ENCODE results near the gene ZNF777.
"Not testable (repeated sequence)": the region's sequence is repeated elsewhere in the genome, so short reads cannot be mapped to it uniquely, and the experiment has no call there.

ZNF777 gene

GRCh38 chr7:149450821-149451220 lies 10.0 kb downstream of the ZNF777 start:
- DNase-seq (ENCODE audit: low read depth), result no peak

- DNase-seq (ENCODE audit: low read depth), result no peak
Observed at GRCh38 chr7:149449897-149450296, 11.0 kb downstream of the ZNF777 start.

DNA sequence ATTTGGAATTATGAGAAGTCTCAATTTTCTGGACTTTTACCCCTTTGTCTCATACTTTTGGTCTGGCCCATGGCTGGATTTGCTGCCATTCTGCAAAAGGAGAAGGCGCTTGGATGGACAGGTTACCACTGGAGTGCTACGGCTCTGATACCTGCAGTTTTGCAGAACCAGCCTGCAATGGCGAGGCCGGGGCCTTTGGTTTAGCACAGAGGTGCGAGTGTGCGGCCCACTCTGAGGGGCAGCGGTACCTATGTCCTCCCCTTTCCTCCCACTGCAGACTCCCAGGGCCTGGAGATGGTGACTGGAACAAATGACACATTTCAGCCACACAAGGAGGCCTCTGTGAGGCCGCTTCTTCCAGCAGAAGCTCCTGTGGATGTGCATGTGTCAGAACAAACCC lies 11.9 kb downstream of the ZNF777 start:
- no peak for DNase-seq (ENCODE audit: low read depth)

DNA sequence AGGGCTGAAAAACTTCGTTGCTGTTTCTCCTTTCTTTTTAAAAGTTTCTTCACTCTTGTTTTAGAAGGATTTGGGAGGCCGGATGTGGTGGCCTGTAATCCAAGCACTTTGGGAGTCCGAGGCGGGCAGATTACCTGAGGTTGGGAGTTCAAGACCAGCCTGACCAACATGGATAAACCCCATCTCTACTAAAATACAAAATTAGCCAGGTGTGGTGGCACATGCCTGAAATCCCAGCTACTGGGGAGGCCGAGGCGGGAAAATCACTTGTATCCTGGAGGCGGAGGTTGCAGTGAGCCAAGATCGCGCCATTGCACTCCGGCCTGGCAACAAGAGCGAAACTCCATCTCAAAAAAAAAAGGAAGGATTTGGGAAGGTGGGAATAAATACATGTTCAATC lies 14.8 kb downstream of the ZNF777 start:
- DNase-seq (ENCODE audit: low read depth), result not testable (repeated sequence)

DNA sequence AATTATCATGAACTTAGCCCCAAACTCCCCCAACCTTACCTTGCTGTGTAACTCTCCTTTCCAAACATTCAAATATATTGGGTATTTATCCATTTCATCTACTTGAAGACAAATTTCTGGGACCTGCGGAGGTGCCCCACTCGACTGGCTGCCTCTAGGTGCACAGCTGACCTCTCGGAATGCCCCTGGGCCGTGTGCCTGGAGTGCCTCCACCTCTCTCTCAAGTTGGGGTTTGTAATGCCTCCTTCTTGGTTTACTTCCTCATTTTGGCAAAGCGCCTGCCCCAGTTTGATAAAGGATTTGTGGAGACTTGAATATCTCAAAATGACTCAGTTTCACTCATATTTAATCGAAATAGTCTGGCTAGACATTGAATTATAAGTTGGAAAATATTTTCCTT lies 16.6 kb downstream of the ZNF777 start:
- DNase-seq (ENCODE audit: low read depth), result no peak

DNA sequence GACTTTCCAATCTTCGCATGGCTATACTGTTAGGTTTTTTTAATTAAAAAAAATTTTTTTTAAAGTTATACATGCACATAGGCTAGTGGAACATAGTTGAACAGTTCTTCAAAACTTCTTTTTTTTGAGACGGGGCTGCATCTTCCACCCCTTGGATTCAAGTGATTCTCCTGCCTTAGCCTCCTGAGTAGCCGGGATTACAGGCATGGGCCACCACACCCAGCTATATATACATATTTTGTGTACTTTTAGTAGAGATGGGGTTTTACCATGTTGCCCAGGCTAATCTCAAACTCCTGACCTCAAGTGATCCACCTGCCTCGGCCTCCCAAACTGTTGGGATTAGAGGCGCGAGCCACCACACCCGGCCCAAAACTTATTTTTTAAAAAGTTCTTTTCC lies 17.3 kb downstream of the ZNF777 start:
- no peak for DNase-seq (ENCODE audit: low read depth)

DNA sequence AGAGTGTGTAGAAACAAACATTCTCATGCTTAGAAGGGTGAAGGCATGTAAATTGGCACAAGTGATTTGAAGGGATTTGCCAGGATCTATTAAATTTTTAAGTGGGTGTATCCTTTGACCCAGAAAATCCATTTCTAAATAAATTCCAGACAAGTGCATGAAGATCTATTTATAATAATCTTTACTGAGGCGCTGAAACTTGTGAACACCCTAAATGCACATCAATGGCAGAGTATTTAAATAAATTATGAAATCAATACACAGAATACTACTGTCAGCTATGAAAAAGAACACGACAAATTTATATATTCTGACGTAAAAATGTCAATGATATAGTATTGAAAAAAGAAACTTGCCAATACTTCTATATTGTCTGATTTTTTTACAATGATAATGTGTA lies 17.9 kb downstream of the ZNF777 start:
- no peak for DNase-seq (ENCODE audit: low read depth)

- DNase-seq (ENCODE audit: low read depth), result no peak
Observed at GRCh38 chr7:149440222-149440621, 20.6 kb downstream of the ZNF777 start.

DNA sequence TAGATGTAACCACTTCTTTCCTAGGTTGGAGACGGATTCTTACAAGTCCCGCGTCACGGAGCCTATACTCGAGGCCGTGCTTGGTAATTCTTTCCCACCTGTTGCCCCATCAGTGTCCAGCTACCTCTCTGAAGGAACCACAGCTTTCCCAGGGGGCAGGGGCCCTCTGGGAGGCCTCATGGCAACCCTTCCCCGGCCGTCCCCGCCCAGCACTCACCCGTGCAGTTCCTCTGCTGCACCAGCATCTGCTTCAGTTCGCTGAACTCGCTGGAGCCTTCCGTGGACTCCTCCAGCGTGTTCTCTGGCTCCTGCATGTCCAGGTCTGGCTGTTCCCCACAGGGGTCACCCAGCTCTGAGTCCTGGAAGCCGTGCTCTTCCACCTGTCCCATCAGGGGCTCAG lies 24.5 kb downstream of the ZNF777 start:
- no peak for DNase-seq (ENCODE audit: low read depth)

DNA sequence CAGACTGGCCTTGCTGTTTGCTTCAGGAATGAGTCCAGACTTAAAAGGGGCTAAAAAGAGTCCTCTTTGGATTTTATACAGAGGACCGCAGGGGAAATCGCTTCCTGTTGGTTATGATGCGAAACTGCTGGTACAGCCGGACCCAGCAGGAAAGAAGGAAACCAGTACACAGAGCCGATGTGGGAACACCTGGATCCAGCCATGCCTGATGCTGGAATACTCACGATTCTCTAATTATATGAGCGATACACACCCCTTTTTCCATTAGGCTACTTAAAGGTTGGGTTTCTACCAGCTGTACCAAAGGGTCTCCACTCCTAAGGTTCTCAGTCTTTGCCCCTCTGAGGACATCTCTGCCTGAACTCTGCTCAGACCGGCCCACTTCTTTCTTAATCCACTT lies 27.7 kb downstream of the ZNF777 start:
- no peak for DNase-seq (ENCODE audit: low read depth)

GRCh38 chr7:149432121-149432691 lies 28.7 kb downstream of the ZNF777 start:
- DNase-seq (ENCODE audit: low read depth), result no peak

- DNase-seq (ENCODE audit: low read depth), result no peak
Observed at GRCh38 chr7:149431486-149432120, 29.3 kb downstream of the ZNF777 start.

GRCh38 chr7:149430192-149430591 lies 30.7 kb downstream of the ZNF777 start:
- DNase-seq (ENCODE audit: low read depth), result no peak

- DNase-seq (ENCODE audit: low read depth), result no peak
Observed at GRCh38 chr7:149427893-149428292, 33.0 kb downstream of the ZNF777 start.

GRCh38 chr7:149427096-149427680 lies 33.7 kb downstream of the ZNF777 start:
- DNase-seq (ENCODE audit: low read depth), result no peak

GRCh38 chr7:149423449-149424110 lies 37.3 kb downstream of the ZNF777 start:
- DNase-seq (ENCODE audit: low read depth), result no peak

- no peak for DNase-seq (ENCODE audit: low read depth)
Observed at GRCh38 chr7:149422914-149423301, 38.0 kb downstream of the ZNF777 start.

- DNase-seq (ENCODE audit: low read depth), result peak; percentile 18
Observed at GRCh38 chr7:149422162-149422913, 38.5 kb downstream of the ZNF777 start.

- DNase-seq (ENCODE audit: low read depth), result no peak
Observed at GRCh38 chr7:149420006-149420405, 40.9 kb downstream of the ZNF777 start.

DNA sequence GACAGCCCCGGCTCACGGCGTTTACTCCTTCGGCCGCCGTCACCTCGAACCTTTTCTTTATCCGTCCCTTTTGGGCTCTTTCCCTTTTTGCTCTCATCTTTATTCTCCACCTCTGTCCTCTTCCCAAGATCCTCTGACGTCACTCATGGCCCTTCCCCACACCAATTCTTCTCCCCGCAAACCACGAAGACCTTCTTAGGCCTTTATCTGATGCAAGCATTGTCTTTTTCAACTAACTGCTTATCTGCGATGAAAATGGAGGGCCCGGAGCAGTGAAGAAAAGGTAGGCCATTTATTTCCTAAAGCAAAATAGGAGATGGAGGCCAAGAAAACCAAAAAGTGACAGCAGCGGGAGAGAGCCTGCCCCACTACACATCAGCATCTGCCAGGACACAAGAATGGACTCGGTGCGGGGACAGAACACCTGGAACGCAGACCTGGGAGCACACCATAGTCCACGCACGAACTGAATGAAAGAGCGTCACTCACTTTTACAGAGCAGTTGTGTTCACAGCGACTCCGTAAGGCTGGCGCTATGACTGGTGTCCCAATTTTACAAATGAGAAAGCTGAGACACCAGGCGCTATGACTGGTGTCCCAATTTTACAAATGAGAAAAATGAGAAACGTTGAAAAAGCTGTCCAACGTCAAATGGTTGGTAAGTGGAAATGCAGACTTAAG lies 45.3 kb downstream of the ZNF777 start:
- DNase-seq (ENCODE audit: low read depth), result no peak

DNA sequence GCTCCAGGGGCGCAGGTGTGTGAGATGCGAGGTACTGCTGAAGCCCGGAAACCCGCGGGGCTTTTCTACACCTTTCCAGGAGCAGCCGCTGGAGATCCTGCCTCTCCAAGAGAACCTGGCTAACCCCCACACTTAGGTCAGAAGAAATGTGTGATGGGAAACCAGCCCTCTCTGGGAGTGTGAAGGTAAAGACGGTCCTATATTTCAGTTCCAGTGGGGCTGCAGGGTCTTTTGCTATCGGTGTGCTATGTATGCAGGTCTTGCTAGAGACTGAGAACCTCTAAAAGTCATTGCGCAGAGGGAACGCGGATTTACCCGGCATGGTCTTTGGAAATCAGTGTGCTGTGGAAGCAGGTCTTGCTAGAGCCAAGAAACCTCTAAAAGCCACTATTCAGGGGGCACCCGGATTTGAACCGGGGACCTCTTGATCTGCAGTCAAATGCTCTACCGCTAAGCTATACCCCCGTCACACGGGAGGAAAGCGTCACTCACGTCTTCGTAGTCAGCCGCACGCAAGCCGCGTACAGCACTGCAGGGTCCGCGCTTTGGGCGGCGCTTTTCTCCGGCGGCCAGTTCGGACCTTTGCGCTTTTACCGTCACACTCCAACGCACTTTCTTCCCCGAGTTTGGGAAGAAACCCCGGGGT lies 46.0 kb downstream of the ZNF777 start:
- peak; percentile 9 for DNase-seq (ENCODE audit: low read depth)

GRCh38 chr7:149414171-149414570 lies 46.7 kb downstream of the ZNF777 start:
- DNase-seq (ENCODE audit: low read depth), result no peak
